Measurements from ENCODE around the gene CCDC60.

The CCDC60 gene

DNA sequence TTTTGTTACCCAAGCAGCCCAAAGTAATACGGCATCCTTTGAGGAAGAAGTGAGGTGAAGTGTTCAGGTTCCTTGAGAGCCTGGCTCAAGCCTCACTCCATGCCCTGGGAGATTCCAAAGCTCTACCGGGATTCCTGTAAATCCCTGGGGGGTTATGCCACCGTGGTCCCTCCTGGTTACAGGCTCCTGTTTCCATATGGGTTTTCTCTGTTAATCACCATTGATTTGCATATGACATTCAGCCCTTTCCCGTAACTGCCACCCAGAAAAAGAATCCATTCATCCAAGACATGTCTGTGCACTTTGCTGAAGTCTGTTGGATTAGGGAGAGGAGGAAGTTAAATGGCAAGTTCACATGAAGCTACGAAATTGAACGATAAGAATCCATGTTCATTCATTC, 27.9 kb upstream of the CCDC60 start:
- no peak for TF ChIP-seq SIN3A (IDR thresholded peaks at IDR 0.05; ENCODE audit: borderline replicate concordance, insufficient read depth, low read length)
- TF ChIP-seq, protein P1, sequence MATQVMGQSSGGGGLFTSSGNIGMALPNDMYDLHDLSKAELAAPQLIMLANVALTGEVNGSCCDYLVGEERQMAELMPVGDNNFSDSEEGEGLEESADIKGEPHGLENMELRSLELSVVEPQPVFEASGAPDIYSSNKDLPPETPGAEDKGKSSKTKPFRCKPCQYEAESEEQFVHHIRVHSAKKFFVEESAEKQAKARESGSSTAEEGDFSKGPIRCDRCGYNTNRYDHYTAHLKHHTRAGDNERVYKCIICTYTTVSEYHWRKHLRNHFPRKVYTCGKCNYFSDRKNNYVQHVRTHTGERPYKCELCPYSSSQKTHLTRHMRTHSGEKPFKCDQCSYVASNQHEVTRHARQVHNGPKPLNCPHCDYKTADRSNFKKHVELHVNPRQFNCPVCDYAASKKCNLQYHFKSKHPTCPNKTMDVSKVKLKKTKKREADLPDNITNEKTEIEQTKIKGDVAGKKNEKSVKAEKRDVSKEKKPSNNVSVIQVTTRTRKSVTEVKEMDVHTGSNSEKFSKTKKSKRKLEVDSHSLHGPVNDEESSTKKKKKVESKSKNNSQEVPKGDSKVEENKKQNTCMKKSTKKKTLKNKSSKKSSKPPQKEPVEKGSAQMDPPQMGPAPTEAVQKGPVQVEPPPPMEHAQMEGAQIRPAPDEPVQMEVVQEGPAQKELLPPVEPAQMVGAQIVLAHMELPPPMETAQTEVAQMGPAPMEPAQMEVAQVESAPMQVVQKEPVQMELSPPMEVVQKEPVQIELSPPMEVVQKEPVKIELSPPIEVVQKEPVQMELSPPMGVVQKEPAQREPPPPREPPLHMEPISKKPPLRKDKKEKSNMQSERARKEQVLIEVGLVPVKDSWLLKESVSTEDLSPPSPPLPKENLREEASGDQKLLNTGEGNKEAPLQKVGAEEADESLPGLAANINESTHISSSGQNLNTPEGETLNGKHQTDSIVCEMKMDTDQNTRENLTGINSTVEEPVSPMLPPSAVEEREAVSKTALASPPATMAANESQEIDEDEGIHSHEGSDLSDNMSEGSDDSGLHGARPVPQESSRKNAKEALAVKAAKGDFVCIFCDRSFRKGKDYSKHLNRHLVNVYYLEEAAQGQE (IDR thresholded peaks at IDR 0.05; ENCODE audit: insufficient read depth in 1 of 2, low read depth in 2 of 2, low read length in 2 of 2) = no peak
- no peak for TF ChIP-seq POLR2AphosphoS5 (IDR thresholded peaks at IDR 0.05; ENCODE audit: low read depth, low read length)
- no peak for TF ChIP-seq TAF1 (IDR thresholded peaks at IDR 0.05; ENCODE audit: borderline replicate concordance, insufficient read depth, low read length)
- no peak for TF ChIP-seq FOXP2 (optimal IDR thresholded peaks at IDR 0.05; ENCODE audit: borderline replicate concordance, extremely low read depth, extremely low read length, insufficient read depth)

DNA sequence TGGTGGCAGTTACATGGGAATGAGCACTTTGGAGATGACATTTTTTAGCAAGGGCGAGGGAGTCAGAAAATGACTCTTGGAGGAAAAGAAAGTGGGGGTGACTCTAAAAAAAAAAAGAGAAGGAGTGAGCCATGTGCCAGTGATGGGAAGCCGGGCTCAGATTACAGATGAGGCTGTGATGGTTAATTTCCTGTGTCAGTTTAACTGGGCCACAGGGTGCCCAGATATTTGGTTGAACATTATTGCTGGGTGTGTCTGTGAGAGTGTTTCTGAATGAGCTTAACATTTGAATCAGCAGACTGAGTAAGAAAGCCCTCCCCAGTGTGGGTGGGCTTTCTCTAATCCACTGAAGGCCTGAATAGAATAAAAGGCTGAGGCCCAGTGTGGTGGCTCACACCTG, 26.8 kb upstream of the CCDC60 start:
- TF ChIP-seq POLR2AphosphoS5 (IDR thresholded peaks at IDR 0.05; ENCODE audit: low read depth, low read length) = no peak
- no peak for TF ChIP-seq SIN3A (IDR thresholded peaks at IDR 0.05; ENCODE audit: borderline replicate concordance, insufficient read depth, low read length)
- TF ChIP-seq, protein P1 (IDR thresholded peaks at IDR 0.05; ENCODE audit: insufficient read depth in 1 of 2, low read depth in 2 of 2, low read length in 2 of 2) = no peak
- TF ChIP-seq FOXP2 (optimal IDR thresholded peaks at IDR 0.05; ENCODE audit: borderline replicate concordance, extremely low read depth, extremely low read length, insufficient read depth) = no peak
- no peak for TF ChIP-seq TAF1 (IDR thresholded peaks at IDR 0.05; ENCODE audit: borderline replicate concordance, insufficient read depth, low read length)

DNA sequence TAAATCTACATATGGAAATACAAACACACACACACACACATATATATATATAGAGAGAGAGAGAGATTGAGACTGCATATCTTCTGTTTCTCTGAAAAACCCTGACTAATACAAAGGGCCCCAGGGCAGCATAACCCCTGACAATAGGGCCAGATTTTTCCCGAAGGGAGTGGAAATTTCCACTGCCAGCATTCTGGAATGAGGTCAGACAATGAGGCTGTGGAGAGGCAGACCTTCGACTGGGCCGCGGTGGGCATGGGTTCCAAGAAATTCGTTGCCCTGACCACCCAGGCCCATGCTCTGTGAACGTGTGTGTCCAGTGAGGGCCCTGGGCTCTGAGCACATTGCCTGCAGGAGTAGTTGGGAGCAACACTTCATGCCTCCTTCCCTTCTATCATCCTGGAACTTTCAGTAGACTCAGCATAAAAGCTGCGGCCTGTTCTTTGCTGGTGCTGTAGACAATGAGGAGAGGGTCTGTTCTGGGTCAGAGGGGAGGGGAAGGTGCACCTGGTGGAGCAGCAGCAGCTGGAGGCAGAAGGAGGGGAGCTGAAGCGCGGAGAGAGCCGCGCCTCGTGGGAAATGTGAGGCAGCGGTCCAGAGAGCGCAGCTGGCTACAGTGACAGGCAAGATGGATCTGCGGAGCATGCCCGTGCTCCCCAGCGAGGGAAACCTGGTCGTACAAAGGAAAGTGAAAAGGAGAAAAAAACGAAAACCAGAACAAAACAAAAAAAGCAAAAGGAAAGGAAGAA, 25.6 kb upstream of the CCDC60 start:
- TF ChIP-seq SIN3A (IDR thresholded peaks at IDR 0.05; ENCODE audit: borderline replicate concordance, insufficient read depth, low read length) (no peak), TAF1 (IDR thresholded peaks at IDR 0.05; ENCODE audit: borderline replicate concordance, insufficient read depth, low read length) (no peak), FOXP2 (optimal IDR thresholded peaks at IDR 0.05; ENCODE audit: borderline replicate concordance, extremely low read depth, extremely low read length, insufficient read depth) (no peak), POLR2AphosphoS5 (IDR thresholded peaks at IDR 0.05; ENCODE audit: low read depth, low read length) (no peak)
- TF ChIP-seq, protein P1 (IDR thresholded peaks at IDR 0.05; ENCODE audit: insufficient read depth in 1 of 2, low read depth in 2 of 2, low read length in 2 of 2) = no peak

- TF ChIP-seq, protein P1 (IDR thresholded peaks at IDR 0.05; ENCODE audit: insufficient read depth in 1 of 2, low read depth in 2 of 2, low read length in 2 of 2) = no peak
- TF ChIP-seq SIN3A (IDR thresholded peaks at IDR 0.05; ENCODE audit: borderline replicate concordance, insufficient read depth, low read length) (no peak), TAF1 (IDR thresholded peaks at IDR 0.05; ENCODE audit: borderline replicate concordance, insufficient read depth, low read length) (no peak), POLR2AphosphoS5 (IDR thresholded peaks at IDR 0.05; ENCODE audit: low read depth, low read length) (no peak), FOXP2 (optimal IDR thresholded peaks at IDR 0.05; ENCODE audit: borderline replicate concordance, extremely low read depth, extremely low read length, insufficient read depth) (no peak)
Measured at GRCh38 chr12:119311878-119312277, 22.7 kb upstream of the CCDC60 start.
